Prostate gland (tissue), 2 donors: Measurements from ENCODE around the gene PIPOX. TPM values are rescaled to one million over a fixed set of nuclear protein-coding genes. Genes with fewer than 3 reads are reported as not detected.

Source experiments
- DNase-seq: peaks from one replicate; pipeline ENCODE4 v3.0.0-alpha.2; 2019; ENCODE audit warnings: low spot score
- H3K27ac ChIP-seq, 2 donors: fragments of 200-600 bp; sonication (generic); 2 replicates each; pipeline ENCODE4 v1.5.1; 2017 to 2019
- H3K27me3 ChIP-seq: fragments of 200-600 bp; sonication (generic); replicated peaks from 2 replicates; pipeline ENCODE4 v1.5.1; 2019; ENCODE audit not compliant: insufficient read depth
- H3K36me3 ChIP-seq, 2 donors: fragments of 200-600 bp; sonication (generic); 1 replicate in 1 of 2; 2 replicates in 1 of 2; pipeline versions ENCODE4 v1.5.1 to v1.8.1; 2017 to 2019
- H3K4me1 ChIP-seq: fragments of 200-600 bp; sonication (generic); replicated peaks from 2 replicates; pipeline ENCODE4 v1.5.1; 2019
- H3K4me3 ChIP-seq, 2 donors: fragments of 200-600 bp; sonication (generic); 2 replicates each; pipeline ENCODE4 v1.5.1; 2017 to 2019
- H3K9me3 ChIP-seq: fragments of 200-600 bp; sonication (generic); 2 replicates; pipeline ENCODE4 v1.5.1; 2017
- POLR2A ChIP-seq: fragments of 450-650 bp; IDR thresholded peaks from one replicate; pipeline ENCODE4 v1.6.1; 2016; ENCODE audit warnings: antibody characterized with exemption, mild to moderate bottlenecking
- POLR2AphosphoS5 ChIP-seq: sonication (generic); formaldehyde crosslinking; IDR thresholded peaks from one replicate; pipeline ENCODE4 v1.6.1; 2017; ENCODE audit warnings: antibody characterized with exemption
- WGBS: methylation state at CpG from one replicate; pipeline ENCODE4 v1.1.5; 2018; 5-methylcytosine and 5-hydroxymethylcytosine counted together
- intact Hi-C: fragments of 100-400 bp; cut with DNase I; formaldehyde crosslinking; loops from one replicate; pipeline ENCODE4 v1.14.2; 2022
- total RNA-seq, 2 donors: library from RNA; depleted of rRNA; stranded (reverse); fragments of >200 nt; gene quantifications; one replicate each; pipeline ENCODE4 v1.1.0, GENCODE V29; 2016
- TF ChIP-seq, protein P1 (sequence below), 4 experiments: fragments of 200-600 bp in 2 of 4; fragments of 450-650 bp in 2 of 4; sonication (generic) in 2 of 4; IDR thresholded peaks; 1 replicate in 3 of 4; 2 replicates in 1 of 4; pipeline ENCODE4 v1.5.1; 2016 to 2019; ENCODE audit warnings: antibody characterized with exemption in 4 of 4, mild to moderate bottlenecking in 2 of 4, moderate library complexity in 2 of 4

The PIPOX gene
- total RNA-seq, 2 donors from 2014 or later, result 3.1 to 6.2 TPM

DNA sequence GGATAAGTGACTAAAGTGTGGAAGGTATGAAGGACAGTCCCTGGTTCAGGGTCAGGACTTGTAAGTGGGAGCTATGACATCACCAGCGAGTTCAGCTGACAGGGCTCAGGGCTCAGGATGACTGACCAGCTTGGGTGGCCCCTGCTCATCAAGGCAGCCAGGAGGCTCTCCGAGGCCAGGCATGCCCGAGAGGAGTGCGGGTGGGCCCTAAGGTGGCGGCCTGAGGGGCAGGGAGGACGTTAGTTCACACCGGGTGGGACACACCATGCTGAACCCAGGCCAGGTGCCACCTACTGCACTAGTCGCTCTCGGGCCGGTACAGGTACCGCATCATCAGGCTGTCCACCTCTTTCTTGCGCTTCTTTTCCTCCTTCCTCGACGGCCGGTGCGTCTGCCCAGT is 36.5 kb downstream of the PIPOX start:
- Histone ChIP-seq H3K4me3 (no peak overlapping the region), H3K27me3 (no peaks in the 10 kb centered on the region), H3K36me3 (no peaks in the 10 kb centered on the region), H3K4me1 (no peaks in the 10 kb centered on the region), H3K9me3 (no peaks in the 10 kb centered on the region), H3K27ac (no peak overlapping the region)
- WGBS, result 90% methylated on average over 16 of the region's 16 CpGs
- no peak for DNase-seq
- TF ChIP-seq POLR2A (no peak), POLR2AphosphoS5 (no peak)
- TF ChIP-seq, protein P1, sequence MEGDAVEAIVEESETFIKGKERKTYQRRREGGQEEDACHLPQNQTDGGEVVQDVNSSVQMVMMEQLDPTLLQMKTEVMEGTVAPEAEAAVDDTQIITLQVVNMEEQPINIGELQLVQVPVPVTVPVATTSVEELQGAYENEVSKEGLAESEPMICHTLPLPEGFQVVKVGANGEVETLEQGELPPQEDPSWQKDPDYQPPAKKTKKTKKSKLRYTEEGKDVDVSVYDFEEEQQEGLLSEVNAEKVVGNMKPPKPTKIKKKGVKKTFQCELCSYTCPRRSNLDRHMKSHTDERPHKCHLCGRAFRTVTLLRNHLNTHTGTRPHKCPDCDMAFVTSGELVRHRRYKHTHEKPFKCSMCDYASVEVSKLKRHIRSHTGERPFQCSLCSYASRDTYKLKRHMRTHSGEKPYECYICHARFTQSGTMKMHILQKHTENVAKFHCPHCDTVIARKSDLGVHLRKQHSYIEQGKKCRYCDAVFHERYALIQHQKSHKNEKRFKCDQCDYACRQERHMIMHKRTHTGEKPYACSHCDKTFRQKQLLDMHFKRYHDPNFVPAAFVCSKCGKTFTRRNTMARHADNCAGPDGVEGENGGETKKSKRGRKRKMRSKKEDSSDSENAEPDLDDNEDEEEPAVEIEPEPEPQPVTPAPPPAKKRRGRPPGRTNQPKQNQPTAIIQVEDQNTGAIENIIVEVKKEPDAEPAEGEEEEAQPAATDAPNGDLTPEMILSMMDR (IDR thresholded peaks at IDR 0.05), result no peak
- intact Hi-C loops, result no loop called here

DNA sequence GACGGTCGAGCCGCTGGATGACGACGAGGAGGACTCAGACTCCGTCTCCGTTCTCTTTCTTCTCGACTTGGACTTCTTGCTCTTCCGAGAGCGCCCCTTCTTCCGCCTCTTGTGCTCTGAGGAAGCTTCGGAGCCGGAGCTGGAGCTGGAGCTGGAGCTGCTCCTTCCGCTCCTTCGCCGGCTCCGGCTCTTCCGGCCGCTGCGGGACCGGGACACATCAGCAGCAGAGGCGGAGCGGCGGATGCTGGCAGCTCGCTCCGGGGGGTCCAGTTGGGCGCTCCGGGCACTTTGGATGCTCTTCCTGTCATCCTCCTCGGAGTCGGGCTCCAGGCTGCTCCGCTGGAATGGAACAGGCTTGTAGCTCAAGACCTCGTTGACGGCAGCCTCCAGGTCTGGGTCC is 36.9 kb downstream of the PIPOX start:
- Histone ChIP-seq H3K9me3 (no peaks in the 10 kb centered on the region), H3K4me3 (no peak overlapping the region), H3K36me3 (no peaks in the 10 kb centered on the region), H3K27ac (no peak overlapping the region), H3K4me1 (no peaks in the 10 kb centered on the region), H3K27me3 (no peaks in the 10 kb centered on the region)
- TF ChIP-seq POLR2AphosphoS5 (no peak), POLR2A (no peak)
- TF ChIP-seq, protein P1 (IDR thresholded peaks at IDR 0.05), result no peak
- 88% methylated on average over 33 of the region's 33 CpGs for WGBS
- no peak for DNase-seq
- intact Hi-C loops, result no loop called here

DNA sequence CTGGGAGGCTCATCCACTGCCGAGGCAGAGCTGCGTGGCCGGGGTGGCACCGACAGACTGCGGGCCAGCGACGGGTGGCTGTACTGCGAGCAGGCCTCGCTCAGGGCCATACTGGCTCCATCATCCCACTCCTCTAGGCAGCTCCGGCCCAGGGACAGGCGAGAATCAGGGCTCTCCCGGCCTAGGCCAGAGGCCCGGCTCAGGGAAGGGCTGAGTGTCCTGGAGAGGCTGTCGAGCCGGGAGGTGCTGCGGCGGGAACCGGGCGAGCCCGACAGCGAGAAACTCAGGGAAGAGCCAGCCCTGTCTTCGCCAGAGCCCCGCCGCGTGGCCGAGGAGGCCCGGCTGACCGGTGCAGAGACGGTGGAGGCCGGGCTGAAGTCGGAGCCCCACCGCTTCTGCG is 37.4 kb downstream of the PIPOX start:
- WGBS, result 97% methylated on average over 26 of the region's 33 CpGs
- intact Hi-C loops, result no loop called here
- H3K4me1 ChIP-seq, result no peaks in the 10 kb centered on the region
- no peak for TF ChIP-seq POLR2AphosphoS5
- TF ChIP-seq POLR2A, result no peak
- TF ChIP-seq, protein P1 (IDR thresholded peaks at IDR 0.05), result no peak
- no peak overlapping the region for H3K27ac ChIP-seq
- no peak overlapping the region for H3K4me3 ChIP-seq
- no peaks in the 10 kb centered on the region for H3K9me3 ChIP-seq
- H3K36me3 ChIP-seq, result no peaks in the 10 kb centered on the region
- H3K27me3 ChIP-seq, result no peaks in the 10 kb centered on the region
- DNase-seq, result no peak

DNA sequence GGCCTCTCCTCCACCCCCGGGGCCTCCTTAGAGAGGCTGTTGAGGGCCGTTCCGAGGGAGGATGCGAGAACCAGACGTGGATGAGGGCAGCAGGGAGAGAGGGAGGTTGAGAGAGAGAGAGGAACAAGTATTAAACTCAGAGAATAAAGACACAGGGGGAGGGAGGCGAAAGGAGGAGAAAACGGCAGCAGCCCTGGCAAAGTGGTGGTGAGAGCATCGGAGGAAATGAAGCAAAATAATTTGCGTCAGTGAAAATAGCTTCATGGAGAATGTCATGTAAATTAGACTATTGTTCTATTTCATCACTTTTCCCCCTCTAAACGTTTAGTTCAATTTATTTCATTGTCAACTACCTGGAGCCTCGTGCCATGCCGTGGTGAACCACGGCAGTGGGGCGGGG is 38.0 kb downstream of the PIPOX start:
- no peaks in the 10 kb centered on the region for H3K27me3 ChIP-seq
- no peak overlapping the region for H3K4me3 ChIP-seq
- no peak for TF ChIP-seq POLR2AphosphoS5
- TF ChIP-seq POLR2A, result no peak
- TF ChIP-seq, protein P1 (IDR thresholded peaks at IDR 0.05), result no peak
- intact Hi-C loops, result no loop called here
- H3K27ac ChIP-seq, result no peak overlapping the region
- H3K36me3 ChIP-seq, result peaks cover 0 to 5% of the 10 kb centered on the region in 2 donors
- H3K9me3 ChIP-seq, result no peaks in the 10 kb centered on the region
- 90% methylated on average over 14 of the region's 14 CpGs for WGBS
- no peaks in the 10 kb centered on the region for H3K4me1 ChIP-seq
- DNase-seq, result no peak

DNA sequence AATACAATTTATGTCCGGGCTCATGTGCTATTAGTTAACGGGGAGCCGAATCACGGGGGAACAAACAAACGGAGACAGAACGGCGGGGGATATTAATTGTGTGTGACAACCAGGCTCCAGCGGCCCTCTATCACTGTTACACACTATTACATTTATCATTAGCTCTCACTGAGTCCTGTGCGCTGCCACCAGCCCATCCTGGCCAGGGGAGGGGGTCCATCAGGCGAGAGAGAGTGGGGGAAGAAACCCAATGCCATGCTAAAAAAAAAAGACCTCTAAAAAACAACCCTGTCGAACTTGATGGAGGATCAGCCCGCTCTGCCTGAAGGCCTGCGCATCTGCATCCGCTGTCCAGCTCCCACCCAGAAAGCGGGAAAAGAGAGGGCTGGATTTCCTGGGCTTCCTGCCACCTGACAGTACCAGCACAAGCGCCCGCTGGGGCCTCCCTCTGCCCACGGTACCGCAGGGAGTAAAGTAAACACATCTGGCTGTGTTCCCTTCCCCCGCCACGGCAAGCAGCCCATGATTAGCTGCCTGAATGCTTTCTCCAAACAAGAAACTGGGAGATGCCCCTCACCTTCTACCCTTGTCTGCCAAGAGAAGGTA is 41.7 kb downstream of the PIPOX start:
- H3K36me3 ChIP-seq, result peaks cover 0 to 12% of the 10 kb centered on the region in 2 donors
- TF ChIP-seq, protein P1 (IDR thresholded peaks at IDR 0.05), result no peak
- TF ChIP-seq POLR2AphosphoS5 (no peak), POLR2A (no peak)
- no peak for DNase-seq
- WGBS, result 70% methylated on average over 21 of the region's 21 CpGs
- intact Hi-C loops, result no loop called here
- no peak overlapping the region for H3K27ac ChIP-seq
- H3K27me3 ChIP-seq, result no peaks in the 10 kb centered on the region
- H3K4me1 ChIP-seq, result no peaks in the 10 kb centered on the region
- H3K9me3 ChIP-seq, result no peaks in the 10 kb centered on the region
- no peak overlapping the region for H3K4me3 ChIP-seq
